Measurements from ENCODE around the gene OR8I2.
"Not testable (repeated sequence)": the region's sequence is repeated elsewhere in the genome, so short reads cannot be mapped to it uniquely, and the experiment has no call there.

Gene OR8I2

GRCh38 chr11:56089697-56090096, 3.4 kb upstream of the OR8I2 start:
- no peak for DNase-seq (ENCODE audit: low read depth)
- H3K4me3 ChIP-seq (ENCODE audit: low read depth, low read length): no peak overlapping the region
- peak; percentile 26; the same call in 1 of the 2 replicates for TF ChIP-seq CTCF (IDR thresholded peaks at IDR 0.05; ENCODE audit: control insufficient read depth, extremely low read depth, insufficient read depth)

GRCh38 chr11:56103210-56103737, 10.2 kb downstream of the OR8I2 start, which contains the start of gene OR8H2:
Gene OR8H2, plus strand, starts transcription at chr11:56103687. Its CDS starts 1,356 bp downstream, at chr11:56105043.
- H3K4me3 ChIP-seq (ENCODE audit: low read depth, low read length): no peak within 1 kb of the TSS
- no peak for TF ChIP-seq CTCF (IDR thresholded peaks at IDR 0.05; ENCODE audit: control insufficient read depth, extremely low read depth, insufficient read depth)
- no peak for DNase-seq (ENCODE audit: low read depth)

GRCh38 chr11:56122073-56122472, 29.0 kb downstream of the OR8I2 start, which contains the start of gene OR8H3:
Gene OR8H3, plus strand, starts transcription at chr11:56122373. Its CDS starts 0 bp downstream, at chr11:56122373.
- no peak for DNase-seq (ENCODE audit: low read depth)
- no peak for TF ChIP-seq CTCF (IDR thresholded peaks at IDR 0.05; ENCODE audit: control insufficient read depth, extremely low read depth, insufficient read depth)

GRCh38 chr11:56140151-56140661, 47.1 kb downstream of the OR8I2 start, which contains the start of gene OR8J3:
Gene OR8J3, minus strand, starts transcription at chr11:56140201. Its CDS starts 2,483 bp downstream, at chr11:56137718.
- no peak for TF ChIP-seq CTCF (IDR thresholded peaks at IDR 0.05; ENCODE audit: control insufficient read depth, extremely low read depth, insufficient read depth)
- no peak within 1 kb of the TSS for H3K4me3 ChIP-seq (ENCODE audit: low read depth, low read length)
- no peak for DNase-seq (ENCODE audit: low read depth)

More at GRCh38 chr11:56122073-56122472, 29.0 kb downstream of the OR8I2 start, which contains the start of gene OR8H3:
- H3K4me3 ChIP-seq (ENCODE audit: low read depth, low read length): no peak within 1 kb of the TSS

GRCh38 chr11:56143681-56144080, 50.6 kb downstream of the OR8I2 start:
- not testable (repeated sequence) for H3K4me3 ChIP-seq (ENCODE audit: low read depth, low read length); DNase-seq (ENCODE audit: low read depth)

Measured in LNCaP clone FGC (cell line).